Measurements from ENCODE around the gene SNX14.

DNA sequence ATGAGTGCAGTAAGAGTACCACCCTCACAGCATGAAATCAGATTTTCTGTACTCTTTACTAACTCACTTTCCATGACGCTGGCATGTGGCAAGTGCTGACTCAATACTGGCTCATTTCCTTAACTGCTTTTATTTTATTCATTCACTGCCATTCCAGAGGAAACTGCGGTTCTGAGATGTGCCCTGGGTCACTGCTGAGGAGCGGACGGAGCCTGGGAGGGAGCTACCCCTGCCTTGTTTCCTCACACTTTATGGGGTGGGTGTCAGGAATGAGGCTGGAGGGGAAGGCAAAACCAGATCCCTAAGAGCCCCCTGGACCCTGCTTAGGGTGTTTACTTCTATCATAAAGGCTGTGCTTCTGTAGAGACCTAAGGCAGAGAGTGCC, 129.4 kb downstream of the SNX14 start:
- TF ChIP-seq POLR2A (IDR thresholded peaks at IDR 0.05): no peak
- TF ChIP-seq, protein P1, sequence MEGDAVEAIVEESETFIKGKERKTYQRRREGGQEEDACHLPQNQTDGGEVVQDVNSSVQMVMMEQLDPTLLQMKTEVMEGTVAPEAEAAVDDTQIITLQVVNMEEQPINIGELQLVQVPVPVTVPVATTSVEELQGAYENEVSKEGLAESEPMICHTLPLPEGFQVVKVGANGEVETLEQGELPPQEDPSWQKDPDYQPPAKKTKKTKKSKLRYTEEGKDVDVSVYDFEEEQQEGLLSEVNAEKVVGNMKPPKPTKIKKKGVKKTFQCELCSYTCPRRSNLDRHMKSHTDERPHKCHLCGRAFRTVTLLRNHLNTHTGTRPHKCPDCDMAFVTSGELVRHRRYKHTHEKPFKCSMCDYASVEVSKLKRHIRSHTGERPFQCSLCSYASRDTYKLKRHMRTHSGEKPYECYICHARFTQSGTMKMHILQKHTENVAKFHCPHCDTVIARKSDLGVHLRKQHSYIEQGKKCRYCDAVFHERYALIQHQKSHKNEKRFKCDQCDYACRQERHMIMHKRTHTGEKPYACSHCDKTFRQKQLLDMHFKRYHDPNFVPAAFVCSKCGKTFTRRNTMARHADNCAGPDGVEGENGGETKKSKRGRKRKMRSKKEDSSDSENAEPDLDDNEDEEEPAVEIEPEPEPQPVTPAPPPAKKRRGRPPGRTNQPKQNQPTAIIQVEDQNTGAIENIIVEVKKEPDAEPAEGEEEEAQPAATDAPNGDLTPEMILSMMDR (IDR thresholded peaks at IDR 0.05): no peak
